A673 (cell line): ENCODE data around the gene PRKD1. TPM values are rescaled to one million over a fixed set of nuclear protein-coding genes. Genes with fewer than 3 reads are reported as not detected.

Experiments used
- BruUV-seq: library from RNA; stranded (reverse); fragments of 400-500 nt; replicated peaks from 2 replicates; lab custom pipeline; 2021; lab: Mats Ljungman, UMichigan
- CTCF ChIA-PET: fragments of 300-600 bp; sonication (Branson Sonifier 250); formaldehyde crosslinking; loops from one replicate; lab custom pipeline; 2022; ENCODE audit warnings: antibody characterized with exemption; lab: Charles Lee
- POLR2A ChIA-PET: fragments of 300-600 bp; sonication (Branson Sonifier 250); formaldehyde crosslinking; loops from one replicate; lab custom pipeline; 2022; ENCODE audit warnings: antibody characterized with exemption; ENCODE audit not compliant: low non-redundant PET; lab: Charles Lee
- DNase-seq: peaks from one replicate; pipeline ENCODE4 v3.0.0-alpha.2; 2015; ENCODE audit warnings: low spot score
- H3K27ac ChIP-seq: fragments of 200-600 bp; sonication (generic); 2 replicates; pipeline ENCODE4 v1.5.1; 2016; ENCODE audit warnings: mixed run types, low read depth, mild to moderate bottlenecking, mixed read lengths, antibody characterized with exemption, low read length; ENCODE audit not compliant: poor library complexity, severe bottlenecking
- H3K27me3 ChIP-seq: fragments of 200-600 bp; sonication (generic); replicated peaks from 2 replicates; pipeline ENCODE4 v1.6.1; 2017; ENCODE audit warnings: mixed run types, low read depth, mild to moderate bottlenecking, mixed read lengths, antibody characterized with exemption, low read length; ENCODE audit not compliant: insufficient read depth, poor library complexity
- H3K36me3 ChIP-seq: fragments of 200-600 bp; sonication (generic); 2 replicates; pipeline ENCODE4 v1.6.1; 2016; ENCODE audit warnings: mixed run types, mild to moderate bottlenecking, mixed read lengths, antibody characterized with exemption, low read length; ENCODE audit not compliant: insufficient read depth, poor library complexity, severe bottlenecking
- H3K4me1 ChIP-seq: fragments of 200-600 bp; sonication (generic); 2 replicates; pipeline ENCODE4 v1.6.1; 2017; ENCODE audit warnings: mixed run types, mild to moderate bottlenecking, mixed read lengths, antibody characterized with exemption, low read length; ENCODE audit not compliant: insufficient read depth, poor library complexity, severe bottlenecking
- H3K4me3 ChIP-seq: fragments of 200-600 bp; sonication (generic); 2 replicates; pipeline ENCODE4 v1.5.1; 2016; ENCODE audit warnings: low read depth, mixed run types, mild to moderate bottlenecking, mixed read lengths, low read length; ENCODE audit not compliant: poor library complexity, severe bottlenecking
- H3K9me3 ChIP-seq: fragments of 200-600 bp; sonication (generic); 2 replicates; pipeline ENCODE4 v1.6.1; 2016; ENCODE audit warnings: mixed run types, low read depth, mild to moderate bottlenecking, mixed read lengths, antibody characterized with exemption, low read length; ENCODE audit not compliant: poor library complexity, severe bottlenecking
- EZH2 ChIP-seq: fragments of 200-600 bp; sonication (generic); IDR thresholded peaks from 2 replicates; pipeline ENCODE4 v1.6.1; 2017; ENCODE audit warnings: borderline replicate concordance, low read depth, mild to moderate bottlenecking, mixed read lengths, antibody characterized with exemption, low read length; ENCODE audit not compliant: poor library complexity, severe bottlenecking
- intact Hi-C: fragments of 100-400 bp; cut with micrococcal nuclease; formaldehyde crosslinking; loops from one replicate; pipeline ENCODE4 v1.10.0; 2022; ENCODE audit not compliant: unreplicated experiment
- total RNA-seq: library from RNA; stranded (reverse); gene quantifications from 2 replicates; pipeline ENCODE4 v1.2.3, GENCODE V29; 2021
- TF ChIP-seq, protein P1 (sequence below): fragments of 300-800, 200-600 bp; sonication (generic); conservative IDR thresholded peaks from 2 replicates; pipeline ENCODE4 v1.5.1; 2017; ENCODE audit warnings: low read depth, mild to moderate bottlenecking, antibody characterized with exemption, low read length, moderate library complexity, mixed read lengths

PRKD1 gene
- total RNA-seq, 1 experiment from 2014 or later = 45.7 TPM

- intact Hi-C loops = no loop called here
- Histone ChIP-seq H3K9me3 (no peaks in the 10 kb centered on the region), H3K27ac (no peak overlapping the region), H3K4me1 (peaks cover 18% of the 10 kb centered on the region), H3K4me3 (no peak overlapping the region), H3K27me3 (no peaks in the 10 kb centered on the region), H3K36me3 (no peaks in the 10 kb centered on the region)
- TF ChIP-seq, protein P1, sequence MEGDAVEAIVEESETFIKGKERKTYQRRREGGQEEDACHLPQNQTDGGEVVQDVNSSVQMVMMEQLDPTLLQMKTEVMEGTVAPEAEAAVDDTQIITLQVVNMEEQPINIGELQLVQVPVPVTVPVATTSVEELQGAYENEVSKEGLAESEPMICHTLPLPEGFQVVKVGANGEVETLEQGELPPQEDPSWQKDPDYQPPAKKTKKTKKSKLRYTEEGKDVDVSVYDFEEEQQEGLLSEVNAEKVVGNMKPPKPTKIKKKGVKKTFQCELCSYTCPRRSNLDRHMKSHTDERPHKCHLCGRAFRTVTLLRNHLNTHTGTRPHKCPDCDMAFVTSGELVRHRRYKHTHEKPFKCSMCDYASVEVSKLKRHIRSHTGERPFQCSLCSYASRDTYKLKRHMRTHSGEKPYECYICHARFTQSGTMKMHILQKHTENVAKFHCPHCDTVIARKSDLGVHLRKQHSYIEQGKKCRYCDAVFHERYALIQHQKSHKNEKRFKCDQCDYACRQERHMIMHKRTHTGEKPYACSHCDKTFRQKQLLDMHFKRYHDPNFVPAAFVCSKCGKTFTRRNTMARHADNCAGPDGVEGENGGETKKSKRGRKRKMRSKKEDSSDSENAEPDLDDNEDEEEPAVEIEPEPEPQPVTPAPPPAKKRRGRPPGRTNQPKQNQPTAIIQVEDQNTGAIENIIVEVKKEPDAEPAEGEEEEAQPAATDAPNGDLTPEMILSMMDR = no peak
- TF ChIP-seq EZH2 = no peak
- POLR2A ChIA-PET = no interaction called here
- no TSS peak for BruUV-seq
- CTCF ChIA-PET = no interaction called here
- DNase-seq = no peak
These were observed 177.8 kb downstream of the PRKD1 start for GRCh38 chr14:29749829-29750228.

- H3K27me3 ChIP-seq = no peaks in the 10 kb centered on the region
- peaks cover 18% of the 10 kb centered on the region for H3K4me1 ChIP-seq
- H3K9me3 ChIP-seq = no peaks in the 10 kb centered on the region
- BruUV-seq = no TSS peak
- no peaks in the 10 kb centered on the region for H3K36me3 ChIP-seq
- TF ChIP-seq, protein P1 = no peak
- no peak for TF ChIP-seq EZH2
- DNase-seq = peak; percentile 40
- intact Hi-C loops = no loop called here
- ChIA-PET POLR2A (no interaction called here), CTCF (no interaction called here)
- H3K27ac ChIP-seq = no peak overlapping the region
- no peak overlapping the region for H3K4me3 ChIP-seq
These were observed 178.3 kb downstream of the PRKD1 start for GRCh38 chr14:29749327-29749726.

- TF ChIP-seq, protein P1 = no peak
- no peak for TF ChIP-seq EZH2
- no TSS peak for BruUV-seq
- CTCF ChIA-PET = no interaction called here
These were observed 181.8 kb downstream of the PRKD1 start for GRCh38 chr14:29745863-29746262.

More at GRCh38 chr14:29745863-29746262, 181.8 kb downstream of the PRKD1 start:
- no peak overlapping the region for H3K4me3 ChIP-seq
- H3K27ac ChIP-seq = no peak overlapping the region
- intact Hi-C loops = no loop called here
- DNase-seq = no peak
- H3K27me3 ChIP-seq = no peaks in the 10 kb centered on the region
- H3K36me3 ChIP-seq = no peaks in the 10 kb centered on the region
- POLR2A ChIA-PET = no interaction called here
- no peaks in the 10 kb centered on the region for H3K9me3 ChIP-seq
- H3K4me1 ChIP-seq = peaks cover 37% of the 10 kb centered on the region
